Measurements from ENCODE around the gene ZNF407.

ZNF407 gene

DNA sequence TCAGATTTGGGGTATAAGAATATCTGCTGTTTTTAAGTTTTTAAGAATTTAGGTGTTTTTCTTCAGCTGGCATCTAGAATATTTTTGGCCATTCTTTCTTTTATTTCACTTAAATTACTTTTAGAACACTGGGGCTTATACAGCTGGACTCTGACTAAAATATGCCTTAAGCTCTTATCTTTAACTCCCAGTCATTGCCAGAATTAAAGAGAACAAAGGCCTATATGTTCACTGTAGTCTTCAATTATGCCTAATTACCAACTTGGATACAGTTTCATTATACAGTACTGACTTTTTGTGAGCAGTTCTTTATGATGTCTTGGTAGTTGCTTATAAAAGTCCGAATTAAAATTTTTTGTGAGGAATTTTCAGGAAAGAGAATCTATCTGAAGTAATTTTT lies 192.8 kb downstream of the ZNF407 start:
- no peaks in the 10 kb centered on the region for H3F3A ChIP-seq (ENCODE audit: insufficient read depth, low read length)
- H3K9ac ChIP-seq (ENCODE audit: low read length): no peak overlapping the region
- no peaks in the 10 kb centered on the region for H3K9me2 ChIP-seq (replicated peaks; ENCODE audit: insufficient read depth, low read length)
- no peak overlapping the region for H2AFZ ChIP-seq (ENCODE audit: low read length)
- TF ChIP-seq, protein P1, sequence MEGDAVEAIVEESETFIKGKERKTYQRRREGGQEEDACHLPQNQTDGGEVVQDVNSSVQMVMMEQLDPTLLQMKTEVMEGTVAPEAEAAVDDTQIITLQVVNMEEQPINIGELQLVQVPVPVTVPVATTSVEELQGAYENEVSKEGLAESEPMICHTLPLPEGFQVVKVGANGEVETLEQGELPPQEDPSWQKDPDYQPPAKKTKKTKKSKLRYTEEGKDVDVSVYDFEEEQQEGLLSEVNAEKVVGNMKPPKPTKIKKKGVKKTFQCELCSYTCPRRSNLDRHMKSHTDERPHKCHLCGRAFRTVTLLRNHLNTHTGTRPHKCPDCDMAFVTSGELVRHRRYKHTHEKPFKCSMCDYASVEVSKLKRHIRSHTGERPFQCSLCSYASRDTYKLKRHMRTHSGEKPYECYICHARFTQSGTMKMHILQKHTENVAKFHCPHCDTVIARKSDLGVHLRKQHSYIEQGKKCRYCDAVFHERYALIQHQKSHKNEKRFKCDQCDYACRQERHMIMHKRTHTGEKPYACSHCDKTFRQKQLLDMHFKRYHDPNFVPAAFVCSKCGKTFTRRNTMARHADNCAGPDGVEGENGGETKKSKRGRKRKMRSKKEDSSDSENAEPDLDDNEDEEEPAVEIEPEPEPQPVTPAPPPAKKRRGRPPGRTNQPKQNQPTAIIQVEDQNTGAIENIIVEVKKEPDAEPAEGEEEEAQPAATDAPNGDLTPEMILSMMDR (IDR thresholded peaks at IDR 0.05; ENCODE audit: low read length): no peak
- H3K4me2 ChIP-seq (ENCODE audit: low read depth, low read length): no peak overlapping the region
- no peaks in the 10 kb centered on the region for H3K36me3 ChIP-seq (replicated peaks; ENCODE audit: insufficient read depth, low read length)
- no peaks in the 10 kb centered on the region for H3K27me3 ChIP-seq (replicated peaks; ENCODE audit: insufficient read depth, low read length)
- no peaks in the 10 kb centered on the region for H3K4me1 ChIP-seq (ENCODE audit: low read length)
- no peaks in the 10 kb centered on the region for H3K9me3 ChIP-seq (replicated peaks; ENCODE audit: insufficient read depth, low read length)
- H3K4me3 ChIP-seq (ENCODE audit: low read length): no peak overlapping the region
- H3K27ac ChIP-seq (ENCODE audit: low read length): no peak overlapping the region
- H4K20me1 ChIP-seq (ENCODE audit: insufficient read depth, low read length): no peaks in the 10 kb centered on the region
- no peaks in the 10 kb centered on the region for H3K79me2 ChIP-seq (ENCODE audit: low read length)
- no peak for DNase-seq

DNA sequence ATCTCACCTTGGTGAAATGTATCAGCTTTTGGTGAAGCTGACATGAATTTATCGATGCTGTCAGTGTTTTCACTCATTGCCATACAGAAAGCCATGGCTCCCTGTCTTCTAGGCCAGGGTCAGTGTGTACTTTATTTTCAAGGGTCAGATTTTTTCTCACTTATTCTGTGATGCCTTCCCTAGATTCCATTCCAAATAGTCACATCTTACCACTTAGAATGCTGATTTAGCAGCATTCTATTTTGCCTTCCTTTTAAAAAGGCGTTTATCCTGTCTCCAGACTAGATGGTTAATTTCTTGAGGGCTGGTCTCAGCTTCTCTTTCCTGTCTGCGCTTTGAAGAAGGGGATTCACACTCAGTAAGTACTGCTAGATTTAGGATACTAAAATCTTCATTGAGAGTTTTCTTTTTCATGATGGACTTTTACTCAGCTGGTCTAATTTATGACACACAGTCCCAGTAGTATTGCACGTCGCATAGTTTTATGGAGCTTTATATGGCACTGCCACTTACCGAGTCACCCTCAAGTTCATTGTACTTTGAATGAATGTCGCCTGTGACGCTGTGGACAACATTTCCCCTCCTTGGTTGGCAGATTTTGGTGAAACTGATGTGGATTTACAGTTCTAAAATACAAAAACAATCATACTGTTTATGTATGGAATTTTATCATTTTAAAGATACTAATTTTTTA lies 194.0 kb downstream of the ZNF407 start:
- DNase-seq: no peak
- TF ChIP-seq EZH2phosphoT487 (IDR thresholded peaks at IDR 0.05; ENCODE audit: low read length) (no peak), EZH2 (optimal IDR thresholded peaks at IDR 0.05; ENCODE audit: low read depth, low read length) (no peak)
- TF ChIP-seq, protein P1 (IDR thresholded peaks at IDR 0.05; ENCODE audit: low read length): no peak
- Histone ChIP-seq H3K4me2 (ENCODE audit: low read depth, low read length) (no peak overlapping the region), H3F3A (ENCODE audit: insufficient read depth, low read length) (peaks cover 4% of the 10 kb centered on the region; the same call in 1 of the 2 replicates), H3K27ac (ENCODE audit: low read length) (no peak overlapping the region), H3K9me2 (replicated peaks; ENCODE audit: insufficient read depth, low read length) (no peaks in the 10 kb centered on the region), H3K9ac (ENCODE audit: low read length) (no peak overlapping the region), H4K20me1 (ENCODE audit: insufficient read depth, low read length) (no peaks in the 10 kb centered on the region), H3K27me3 (replicated peaks; ENCODE audit: insufficient read depth, low read length) (no peaks in the 10 kb centered on the region), H3K79me2 (ENCODE audit: low read length) (no peaks in the 10 kb centered on the region), H3K4me3 (ENCODE audit: low read length) (no peak overlapping the region), H3K9me3 (replicated peaks; ENCODE audit: insufficient read depth, low read length) (no peaks in the 10 kb centered on the region), H3K4me1 (ENCODE audit: low read length) (peaks cover 4% of the 10 kb centered on the region), H3K36me3 (replicated peaks; ENCODE audit: insufficient read depth, low read length) (no peaks in the 10 kb centered on the region), H2AFZ (ENCODE audit: low read length) (no peak overlapping the region)

DNA sequence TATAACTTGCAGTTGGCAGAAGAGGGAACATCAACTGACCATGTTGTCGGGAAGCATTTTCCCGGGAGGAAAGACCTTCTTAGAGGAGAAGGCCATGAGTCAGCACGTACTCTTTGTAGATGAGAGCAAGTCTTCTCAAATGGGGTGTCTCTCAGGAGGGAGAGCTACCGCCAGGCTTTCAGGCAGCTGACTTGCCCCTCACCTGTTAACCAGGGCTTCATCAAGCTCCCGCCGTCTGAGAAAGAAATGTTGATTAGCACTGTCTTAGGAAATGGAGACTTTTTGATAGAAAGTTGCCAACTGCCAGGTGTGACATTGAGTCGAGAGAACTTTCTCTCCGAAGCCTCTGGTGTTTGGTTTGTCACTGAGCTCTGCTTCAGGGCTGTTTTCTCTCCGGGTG lies 196.1 kb downstream of the ZNF407 start:
- Histone ChIP-seq H3F3A (ENCODE audit: insufficient read depth, low read length) (peaks cover 14% of the 10 kb centered on the region), H3K9ac (ENCODE audit: low read length) (no peak overlapping the region), H3K27ac (ENCODE audit: low read length) (no peak overlapping the region), H3K4me3 (ENCODE audit: low read length) (no peak overlapping the region), H3K36me3 (replicated peaks; ENCODE audit: insufficient read depth, low read length) (no peaks in the 10 kb centered on the region), H3K9me2 (replicated peaks; ENCODE audit: insufficient read depth, low read length) (no peaks in the 10 kb centered on the region), H3K4me2 (ENCODE audit: low read depth, low read length) (no peak overlapping the region), H3K4me1 (ENCODE audit: low read length) (peaks cover 11% of the 10 kb centered on the region), H2AFZ (ENCODE audit: low read length) (no peak overlapping the region), H3K79me2 (ENCODE audit: low read length) (no peaks in the 10 kb centered on the region), H3K9me3 (replicated peaks; ENCODE audit: insufficient read depth, low read length) (no peaks in the 10 kb centered on the region), H3K27me3 (replicated peaks; ENCODE audit: insufficient read depth, low read length) (no peaks in the 10 kb centered on the region), H4K20me1 (ENCODE audit: insufficient read depth, low read length) (no peaks in the 10 kb centered on the region)
- TF ChIP-seq, protein P1 (IDR thresholded peaks at IDR 0.05; ENCODE audit: low read length): no peak
- TF ChIP-seq EZH2 (optimal IDR thresholded peaks at IDR 0.05; ENCODE audit: low read depth, low read length) (no peak), EZH2phosphoT487 (IDR thresholded peaks at IDR 0.05; ENCODE audit: low read length) (no peak)
- no peak for DNase-seq

Measured in MM.1S (cell line).